ENCODE data around the gene KIF20B. TPM values are rescaled to one million over a fixed set of nuclear protein-coding genes. Genes with fewer than 3 reads are reported as not detected.
A peak's percentile ranks its signal among the peaks of the same experiment; 100 is the strongest.

Gene KIF20B, protein sequence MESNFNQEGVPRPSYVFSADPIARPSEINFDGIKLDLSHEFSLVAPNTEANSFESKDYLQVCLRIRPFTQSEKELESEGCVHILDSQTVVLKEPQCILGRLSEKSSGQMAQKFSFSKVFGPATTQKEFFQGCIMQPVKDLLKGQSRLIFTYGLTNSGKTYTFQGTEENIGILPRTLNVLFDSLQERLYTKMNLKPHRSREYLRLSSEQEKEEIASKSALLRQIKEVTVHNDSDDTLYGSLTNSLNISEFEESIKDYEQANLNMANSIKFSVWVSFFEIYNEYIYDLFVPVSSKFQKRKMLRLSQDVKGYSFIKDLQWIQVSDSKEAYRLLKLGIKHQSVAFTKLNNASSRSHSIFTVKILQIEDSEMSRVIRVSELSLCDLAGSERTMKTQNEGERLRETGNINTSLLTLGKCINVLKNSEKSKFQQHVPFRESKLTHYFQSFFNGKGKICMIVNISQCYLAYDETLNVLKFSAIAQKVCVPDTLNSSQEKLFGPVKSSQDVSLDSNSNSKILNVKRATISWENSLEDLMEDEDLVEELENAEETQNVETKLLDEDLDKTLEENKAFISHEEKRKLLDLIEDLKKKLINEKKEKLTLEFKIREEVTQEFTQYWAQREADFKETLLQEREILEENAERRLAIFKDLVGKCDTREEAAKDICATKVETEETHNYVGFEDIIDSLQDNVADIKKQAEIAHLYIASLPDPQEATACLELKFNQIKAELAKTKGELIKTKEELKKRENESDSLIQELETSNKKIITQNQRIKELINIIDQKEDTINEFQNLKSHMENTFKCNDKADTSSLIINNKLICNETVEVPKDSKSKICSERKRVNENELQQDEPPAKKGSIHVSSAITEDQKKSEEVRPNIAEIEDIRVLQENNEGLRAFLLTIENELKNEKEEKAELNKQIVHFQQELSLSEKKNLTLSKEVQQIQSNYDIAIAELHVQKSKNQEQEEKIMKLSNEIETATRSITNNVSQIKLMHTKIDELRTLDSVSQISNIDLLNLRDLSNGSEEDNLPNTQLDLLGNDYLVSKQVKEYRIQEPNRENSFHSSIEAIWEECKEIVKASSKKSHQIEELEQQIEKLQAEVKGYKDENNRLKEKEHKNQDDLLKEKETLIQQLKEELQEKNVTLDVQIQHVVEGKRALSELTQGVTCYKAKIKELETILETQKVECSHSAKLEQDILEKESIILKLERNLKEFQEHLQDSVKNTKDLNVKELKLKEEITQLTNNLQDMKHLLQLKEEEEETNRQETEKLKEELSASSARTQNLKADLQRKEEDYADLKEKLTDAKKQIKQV (N-terminal part only)
- total RNA-seq: 10 to 100 TPM; 49.2 to 80.3 TPM

DNA sequence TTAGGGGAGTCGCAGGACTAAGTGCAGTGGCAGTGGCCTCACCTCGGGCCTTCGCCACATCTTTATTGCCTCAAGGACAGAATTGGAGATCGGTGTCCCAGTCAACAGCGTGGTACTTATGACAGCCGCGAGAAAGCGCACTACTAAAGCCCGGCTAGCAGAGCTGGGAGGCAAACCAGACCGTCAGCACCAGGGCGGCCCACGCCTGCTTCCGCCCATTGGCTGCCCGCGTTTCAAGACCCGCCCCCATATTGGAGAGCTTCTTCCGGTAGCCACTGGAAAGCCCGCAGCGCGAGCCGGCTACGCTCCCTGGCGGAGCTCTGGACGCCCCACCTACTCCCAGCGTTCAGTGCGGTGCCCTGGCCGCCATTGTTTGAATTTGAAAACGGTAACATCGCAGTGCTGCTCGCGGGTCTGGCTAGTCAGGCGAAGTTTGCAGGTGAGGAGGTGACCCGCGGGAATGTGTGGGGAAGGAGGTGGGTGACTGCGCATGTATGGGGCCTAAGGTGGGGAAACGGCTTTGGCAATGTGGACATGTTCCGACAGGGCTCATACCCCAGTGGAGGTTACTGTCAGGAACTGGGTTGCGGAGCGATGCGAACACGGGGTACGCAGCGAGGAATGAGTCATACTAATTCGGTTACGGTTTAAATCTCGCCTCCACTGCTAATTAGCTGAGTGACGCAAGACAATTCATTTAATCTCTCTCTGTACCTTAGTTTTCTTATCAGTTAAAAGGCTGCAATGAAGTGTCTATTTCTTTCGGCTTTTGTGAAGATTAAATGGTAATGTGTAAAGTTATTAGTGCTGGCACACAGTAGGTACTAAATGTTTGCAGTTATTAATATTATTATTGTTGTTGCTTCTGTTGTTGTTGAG lies at the start of gene KIF20B:
Gene KIF20B (plus strand): TSS at position 349 of the 879 bp plus-strand sequence. CDS start 3,705 bp downstream, outside the sequence.
- Mint-ChIP-seq H3K9me3 (no peaks in the 10 kb centered on the region), H3K4me3 (peak within 1 kb of the TSS; percentile 94), H3K4me1 (peaks cover 16% of the 10 kb centered on the region), H3K36me3 (ENCODE audit: low read depth) (peaks cover 18% of the 10 kb centered on the region), H3K27ac (peak within 1 kb of the TSS; percentile 96), H3K27me3 (no peaks in the 10 kb centered on the region)
- ATAC-seq (replicated peaks): peak; percentile 98

- H3K27me3 Mint-ChIP-seq: peaks cover 9% of the 10 kb centered on the region
- peaks cover 5% of the 10 kb centered on the region for H3K9me3 Mint-ChIP-seq
- ATAC-seq (replicated peaks): no peak
Observed at GRCh38 chr10:89651916-89652573, 49.3 kb upstream of the KIF20B start.

DNA sequence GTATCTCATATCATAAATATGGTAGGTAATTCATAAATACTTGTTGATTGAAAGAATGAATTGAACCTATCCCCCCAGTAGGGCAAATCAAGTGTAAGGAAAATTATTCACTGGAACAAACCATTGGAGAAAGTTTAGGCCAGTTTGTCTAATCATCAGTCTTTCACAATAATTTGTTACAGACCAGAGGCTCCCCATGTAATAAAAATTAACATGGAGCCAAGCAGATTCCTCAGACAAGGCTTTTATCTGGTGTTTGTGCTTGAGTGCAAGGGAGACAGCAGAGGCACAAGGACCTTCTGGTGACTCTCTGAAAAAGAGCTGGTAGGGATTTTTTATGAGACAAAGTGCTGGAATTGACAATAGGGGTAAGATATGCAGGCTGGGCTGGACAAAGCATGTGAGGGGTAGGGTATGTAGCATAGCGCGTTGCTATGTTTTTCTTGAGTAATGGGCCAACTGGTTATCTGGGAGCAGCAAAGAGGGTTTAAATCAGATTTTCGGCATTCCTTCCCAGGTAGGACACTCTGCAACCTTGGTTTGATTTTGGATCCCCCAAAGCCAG lies 48.5 kb upstream of the KIF20B start:
- peaks cover 5% of the 10 kb centered on the region for H3K9me3 Mint-ChIP-seq
- no peaks in the 10 kb centered on the region for H3K36me3 Mint-ChIP-seq (ENCODE audit: low read depth)
- no peak overlapping the region for H3K27ac Mint-ChIP-seq
- peaks cover 9% of the 10 kb centered on the region for H3K27me3 Mint-ChIP-seq
- H3K4me3 Mint-ChIP-seq: no peak overlapping the region
- no peak for ATAC-seq (replicated peaks)
- no peaks in the 10 kb centered on the region for H3K4me1 Mint-ChIP-seq

More at GRCh38 chr10:89651916-89652573, 49.3 kb upstream of the KIF20B start:
- no peak overlapping the region for H3K27ac Mint-ChIP-seq
- H3K4me1 Mint-ChIP-seq: no peaks in the 10 kb centered on the region
- no peak overlapping the region for H3K4me3 Mint-ChIP-seq
- no peaks in the 10 kb centered on the region for H3K36me3 Mint-ChIP-seq (ENCODE audit: low read depth)

DNA sequence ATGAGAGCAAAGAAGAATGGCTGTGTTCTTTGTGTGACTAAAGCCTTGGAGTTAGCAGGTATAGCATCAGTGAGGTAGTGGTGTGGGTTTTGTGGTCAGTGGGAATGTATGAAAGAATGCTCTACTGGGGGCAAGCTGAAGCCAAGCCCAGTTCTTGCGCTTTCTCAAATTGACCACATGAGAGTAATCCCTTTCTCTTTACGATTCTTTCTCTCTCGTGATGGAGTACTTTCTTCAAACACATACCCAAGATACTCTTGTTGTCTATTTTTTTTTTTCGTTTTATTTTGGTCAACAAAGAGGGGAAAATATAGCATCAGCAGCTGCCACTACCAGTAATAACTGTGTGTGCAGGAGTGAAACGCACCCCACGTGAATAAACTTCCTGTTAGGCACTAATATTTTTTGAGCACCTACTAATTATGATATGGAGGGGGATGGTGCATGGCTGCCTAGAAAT lies 48.0 kb upstream of the KIF20B start:
- H3K27me3 Mint-ChIP-seq: peaks cover 9% of the 10 kb centered on the region
- no peak overlapping the region for H3K4me3 Mint-ChIP-seq
- H3K4me1 Mint-ChIP-seq: no peaks in the 10 kb centered on the region
- no peak overlapping the region for H3K27ac Mint-ChIP-seq
- peaks cover 5% of the 10 kb centered on the region for H3K9me3 Mint-ChIP-seq
- H3K36me3 Mint-ChIP-seq (ENCODE audit: low read depth): no peaks in the 10 kb centered on the region
- ATAC-seq (replicated peaks): no peak

- Mint-ChIP-seq H3K36me3 (ENCODE audit: low read depth) (no peaks in the 10 kb centered on the region), H3K27ac (no peak overlapping the region), H3K27me3 (peaks cover 3% of the 10 kb centered on the region), H3K4me3 (no peak overlapping the region), H3K4me1 (no peaks in the 10 kb centered on the region), H3K9me3 (peaks cover 5% of the 10 kb centered on the region)
- no peak for ATAC-seq (replicated peaks)
Observed at GRCh38 chr10:89655722-89656121, 45.7 kb upstream of the KIF20B start.

GRCh38 chr10:89657302-89657701 lies 44.1 kb upstream of the KIF20B start:
- Mint-ChIP-seq H3K4me1 (no peaks in the 10 kb centered on the region), H3K27me3 (peaks cover 3% of the 10 kb centered on the region), H3K27ac (no peak overlapping the region), H3K9me3 (peaks cover 5% of the 10 kb centered on the region), H3K36me3 (ENCODE audit: low read depth) (no peaks in the 10 kb centered on the region), H3K4me3 (no peak overlapping the region)
- ATAC-seq (replicated peaks): no peak

DNA sequence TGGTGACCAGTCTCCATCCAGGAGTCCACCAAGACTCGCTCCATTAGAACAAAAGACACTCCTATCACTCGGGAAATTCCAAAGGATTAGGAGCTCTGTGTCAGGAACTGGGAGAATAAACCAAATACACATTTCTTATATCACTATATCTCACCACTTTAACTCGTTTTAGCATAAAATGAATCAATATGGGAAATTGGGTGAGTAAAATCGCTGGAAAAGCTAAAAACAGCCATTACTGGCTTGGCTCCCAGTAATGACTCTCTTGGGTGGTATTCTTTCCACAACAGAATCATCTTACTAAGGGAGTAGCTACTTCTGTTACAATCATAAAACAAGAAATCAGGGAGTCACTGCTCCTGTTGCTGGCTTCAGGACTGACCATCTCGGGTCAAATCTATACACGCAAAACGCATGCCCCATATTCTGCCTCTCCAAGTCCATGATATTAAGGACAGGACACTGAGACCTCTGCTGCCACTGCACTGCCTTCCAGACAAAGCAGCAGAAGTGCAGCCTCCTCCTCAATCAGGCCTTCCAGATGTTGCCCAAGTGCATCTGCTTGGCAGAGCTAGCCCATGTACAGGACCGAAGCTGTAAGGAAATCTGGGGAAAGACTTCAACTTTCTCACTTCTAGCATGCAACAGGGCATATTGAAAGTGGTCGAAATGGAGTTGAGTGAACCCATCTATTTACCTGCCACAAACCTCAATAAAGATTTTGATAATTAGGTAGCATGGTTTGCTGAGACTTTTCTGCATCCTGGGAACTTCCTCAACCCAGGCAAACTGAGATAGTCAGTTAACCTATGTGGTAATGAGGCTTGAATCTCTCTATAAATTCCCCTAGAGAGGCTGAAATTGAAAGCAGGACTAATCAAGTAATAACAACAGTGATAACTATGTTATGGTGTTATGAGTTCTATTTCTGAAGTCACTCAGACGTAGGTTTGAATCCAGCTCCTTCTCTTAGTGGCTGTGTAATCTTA lies 42.0 kb upstream of the KIF20B start:
- Mint-ChIP-seq H3K4me1 (no peaks in the 10 kb centered on the region), H3K36me3 (ENCODE audit: low read depth) (no peaks in the 10 kb centered on the region), H3K9me3 (peaks cover 5% of the 10 kb centered on the region), H3K27me3 (peaks cover 2% of the 10 kb centered on the region), H3K4me3 (no peak overlapping the region), H3K27ac (no peak overlapping the region)
- no peak for ATAC-seq (replicated peaks)

DNA sequence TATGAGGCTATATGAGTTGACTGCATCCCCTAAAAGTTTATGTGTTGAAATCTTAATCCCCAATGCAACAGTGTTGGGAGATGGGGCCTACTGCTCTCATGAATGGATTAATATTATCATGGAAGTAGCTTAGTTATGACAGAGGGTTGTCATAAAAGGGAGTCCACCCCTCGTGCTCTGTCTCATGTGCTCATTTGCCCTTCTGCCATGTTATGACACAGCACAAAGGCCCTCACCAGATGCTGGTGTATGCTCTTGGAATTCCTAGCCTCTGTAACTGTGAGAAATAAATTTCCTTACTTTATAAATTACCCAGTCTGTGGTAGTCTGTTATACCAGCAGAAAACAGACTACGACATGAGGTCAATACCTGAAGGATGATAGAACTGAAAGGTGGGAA lies 38.8 kb upstream of the KIF20B start:
- no peak overlapping the region for H3K27ac Mint-ChIP-seq
- no peak overlapping the region for H3K4me3 Mint-ChIP-seq
- no peaks in the 10 kb centered on the region for H3K9me3 Mint-ChIP-seq
- no peak for ATAC-seq (replicated peaks)
- no peaks in the 10 kb centered on the region for H3K4me1 Mint-ChIP-seq
- H3K27me3 Mint-ChIP-seq: no peaks in the 10 kb centered on the region
- H3K36me3 Mint-ChIP-seq (ENCODE audit: low read depth): no peaks in the 10 kb centered on the region

- H3K9me3 Mint-ChIP-seq: no peaks in the 10 kb centered on the region
- H3K4me3 Mint-ChIP-seq: no peak overlapping the region
- H3K4me1 Mint-ChIP-seq: no peaks in the 10 kb centered on the region
- no peaks in the 10 kb centered on the region for H3K27me3 Mint-ChIP-seq
- H3K36me3 Mint-ChIP-seq (ENCODE audit: low read depth): no peaks in the 10 kb centered on the region
- no peak overlapping the region for H3K27ac Mint-ChIP-seq
- no peak for ATAC-seq (replicated peaks)
Observed at GRCh38 chr10:89663144-89663543, 38.2 kb upstream of the KIF20B start.

GRCh38 chr10:89664203-89664602 lies 37.2 kb upstream of the KIF20B start:
- H3K27me3 Mint-ChIP-seq: no peaks in the 10 kb centered on the region
- H3K36me3 Mint-ChIP-seq (ENCODE audit: low read depth): no peaks in the 10 kb centered on the region
- no peak overlapping the region for H3K4me3 Mint-ChIP-seq
- H3K27ac Mint-ChIP-seq: no peak overlapping the region
- ATAC-seq (replicated peaks): no peak
- H3K9me3 Mint-ChIP-seq: no peaks in the 10 kb centered on the region
- H3K4me1 Mint-ChIP-seq: no peaks in the 10 kb centered on the region

- ATAC-seq (replicated peaks): no peak
- H3K4me3 Mint-ChIP-seq: no peak overlapping the region
- H3K27ac Mint-ChIP-seq: no peak overlapping the region
- no peaks in the 10 kb centered on the region for H3K36me3 Mint-ChIP-seq (ENCODE audit: low read depth)
- peaks cover 3% of the 10 kb centered on the region for H3K27me3 Mint-ChIP-seq
- H3K9me3 Mint-ChIP-seq: no peaks in the 10 kb centered on the region
- no peaks in the 10 kb centered on the region for H3K4me1 Mint-ChIP-seq
Observed at GRCh38 chr10:89665302-89665701, 36.1 kb upstream of the KIF20B start.

- Mint-ChIP-seq H3K9me3 (no peaks in the 10 kb centered on the region), H3K4me3 (no peak overlapping the region), H3K27me3 (peaks cover 3% of the 10 kb centered on the region), H3K36me3 (ENCODE audit: low read depth) (no peaks in the 10 kb centered on the region), H3K4me1 (no peaks in the 10 kb centered on the region), H3K27ac (no peak overlapping the region)
- no peak for ATAC-seq (replicated peaks)
Observed at GRCh38 chr10:89666138-89666537, 35.3 kb upstream of the KIF20B start.

Data from activated T-helper 17 cell treated with anti-CD3 and anti-CD28 coated beads, Interleukin-2, amount 50 U/mL, for 72 hours (primary cell).